ENCODE measurements around the gene CACNA2D1.

DNA sequence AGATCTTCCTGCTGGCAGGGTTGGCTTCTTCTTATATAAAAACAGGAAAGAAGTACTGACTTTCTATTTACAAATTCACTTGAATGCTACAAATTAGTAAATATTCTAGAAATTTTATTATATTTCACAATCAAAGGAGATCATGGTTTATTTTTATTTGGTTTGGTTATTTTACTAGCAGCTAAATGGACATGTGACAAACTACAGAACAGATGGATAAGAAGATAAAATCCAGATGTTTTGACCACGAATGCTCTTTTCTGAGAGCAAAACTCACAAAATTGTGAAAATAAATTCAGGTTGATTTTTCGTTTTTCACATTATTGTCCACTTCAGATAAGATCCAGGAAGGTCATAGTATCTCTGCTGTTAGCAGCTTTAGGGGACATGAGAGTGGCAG, 55.4 kb downstream of the CACNA2D1 start:
- TF ChIP-seq POLR2A (IDR thresholded peaks at IDR 0.05; ENCODE audit: low read depth) (no peak), POLR2AphosphoS5 (IDR thresholded peaks at IDR 0.05) (no peak)
- TF ChIP-seq, protein P1, sequence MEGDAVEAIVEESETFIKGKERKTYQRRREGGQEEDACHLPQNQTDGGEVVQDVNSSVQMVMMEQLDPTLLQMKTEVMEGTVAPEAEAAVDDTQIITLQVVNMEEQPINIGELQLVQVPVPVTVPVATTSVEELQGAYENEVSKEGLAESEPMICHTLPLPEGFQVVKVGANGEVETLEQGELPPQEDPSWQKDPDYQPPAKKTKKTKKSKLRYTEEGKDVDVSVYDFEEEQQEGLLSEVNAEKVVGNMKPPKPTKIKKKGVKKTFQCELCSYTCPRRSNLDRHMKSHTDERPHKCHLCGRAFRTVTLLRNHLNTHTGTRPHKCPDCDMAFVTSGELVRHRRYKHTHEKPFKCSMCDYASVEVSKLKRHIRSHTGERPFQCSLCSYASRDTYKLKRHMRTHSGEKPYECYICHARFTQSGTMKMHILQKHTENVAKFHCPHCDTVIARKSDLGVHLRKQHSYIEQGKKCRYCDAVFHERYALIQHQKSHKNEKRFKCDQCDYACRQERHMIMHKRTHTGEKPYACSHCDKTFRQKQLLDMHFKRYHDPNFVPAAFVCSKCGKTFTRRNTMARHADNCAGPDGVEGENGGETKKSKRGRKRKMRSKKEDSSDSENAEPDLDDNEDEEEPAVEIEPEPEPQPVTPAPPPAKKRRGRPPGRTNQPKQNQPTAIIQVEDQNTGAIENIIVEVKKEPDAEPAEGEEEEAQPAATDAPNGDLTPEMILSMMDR (IDR thresholded peaks at IDR 0.05): no peak
